Measurements from ENCODE around the gene VASN.

GRCh38 chr16:4354512-4355409 is 16.9 kb upstream of the VASN start:
- no peak for TF ChIP-seq POLR2A (IDR thresholded peaks at IDR 0.05)
- no peak for TF ChIP-seq CTCF (IDR thresholded peaks at IDR 0.05)

Measured in body of pancreas (tissue), 4 donors.